ENCODE measurements around the gene UTP18.

The UTP18 gene

DNA sequence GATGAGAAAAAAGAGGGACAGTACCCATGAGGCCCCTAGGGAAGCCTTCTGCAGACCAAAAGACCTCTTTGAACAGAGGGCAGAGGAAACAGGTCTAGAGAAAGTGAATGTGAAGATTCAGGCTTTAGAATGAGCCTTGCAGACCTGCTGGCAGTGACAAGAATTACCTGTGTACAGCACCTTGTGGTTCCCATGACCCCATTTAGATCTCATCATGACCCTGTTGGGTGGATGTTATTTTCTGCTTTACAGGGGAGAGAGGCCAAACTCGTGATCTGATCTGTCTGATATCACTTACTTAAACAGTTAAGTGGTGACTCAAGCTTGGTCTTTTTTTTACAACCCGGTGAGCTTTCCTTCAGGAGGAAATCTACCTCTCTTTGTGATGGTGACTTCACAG lies 81.9 kb downstream of the UTP18 start:
- Histone ChIP-seq H3K9me2 (replicated peaks; ENCODE audit: low read depth, low read length) (no peaks in the 10 kb centered on the region), H3K4me3 (ENCODE audit: low read length, poor library complexity, severe bottlenecking) (no peak overlapping the region), H3K36me3 (ENCODE audit: insufficient read depth, low read length) (no peaks in the 10 kb centered on the region), H3K9me3 (ENCODE audit: insufficient read depth, low read depth, low read length) (no peaks in the 10 kb centered on the region), H3K9ac (ENCODE audit: low read depth, low read length, poor library complexity, severe bottlenecking) (no peak overlapping the region), H3K27me3 (ENCODE audit: insufficient read depth, low read length, poor library complexity, severe bottlenecking) (no peaks in the 10 kb centered on the region), H3K4me2 (ENCODE audit: low read depth, low read length, poor library complexity, severe bottlenecking) (no peak overlapping the region), H2AFZ (ENCODE audit: low read length) (no peak overlapping the region), H4K20me1 (ENCODE audit: insufficient read depth, low read length, poor library complexity, severe bottlenecking) (no peaks in the 10 kb centered on the region), H3K4me1 (ENCODE audit: insufficient read depth, low read length, poor library complexity, severe bottlenecking) (no peaks in the 10 kb centered on the region), H3F3A (ENCODE audit: low read depth) (no peaks in the 10 kb centered on the region), H3K79me2 (ENCODE audit: insufficient read depth, low read length) (no peaks in the 10 kb centered on the region)
- TF ChIP-seq CTCF (conservative IDR thresholded peaks at IDR 0.05; ENCODE audit: low read length) (no peak), EZH2phosphoT487 (IDR thresholded peaks at IDR 0.05; ENCODE audit: borderline replicate concordance) (no peak)

DNA sequence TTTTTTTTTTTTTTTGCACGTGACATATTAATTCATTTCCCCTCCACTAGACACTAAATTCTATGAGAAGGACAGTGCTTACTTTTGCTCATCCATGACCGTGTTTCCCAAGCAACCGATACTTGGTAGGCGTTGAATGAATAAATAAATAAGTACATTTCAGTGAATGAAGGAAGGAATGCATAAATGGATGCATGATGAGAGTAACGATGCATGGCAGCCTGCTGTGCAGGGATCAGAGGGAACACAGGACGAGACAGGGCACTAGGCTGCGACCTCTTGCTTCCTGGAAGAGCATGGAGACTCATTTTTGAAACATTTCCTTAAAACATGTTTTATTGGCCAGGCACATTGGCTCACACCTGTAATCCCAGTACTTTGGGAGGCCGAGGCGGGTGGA lies 84.2 kb downstream of the UTP18 start:
- Histone ChIP-seq H3K36me3 (ENCODE audit: insufficient read depth, low read length) (no peaks in the 10 kb centered on the region), H4K20me1 (ENCODE audit: insufficient read depth, low read length, poor library complexity, severe bottlenecking) (no peaks in the 10 kb centered on the region), H3K9me2 (replicated peaks; ENCODE audit: low read depth, low read length) (no peaks in the 10 kb centered on the region), H3K27me3 (ENCODE audit: insufficient read depth, low read length, poor library complexity, severe bottlenecking) (no peaks in the 10 kb centered on the region), H3K4me3 (ENCODE audit: low read length, poor library complexity, severe bottlenecking) (no peak overlapping the region), H3K79me2 (ENCODE audit: insufficient read depth, low read length) (no peaks in the 10 kb centered on the region), H3F3A (ENCODE audit: low read depth) (no peaks in the 10 kb centered on the region), H3K4me1 (ENCODE audit: insufficient read depth, low read length, poor library complexity, severe bottlenecking) (no peaks in the 10 kb centered on the region), H3K9me3 (ENCODE audit: insufficient read depth, low read depth, low read length) (no peaks in the 10 kb centered on the region), H3K9ac (ENCODE audit: low read depth, low read length, poor library complexity, severe bottlenecking) (no peak overlapping the region), H3K4me2 (ENCODE audit: low read depth, low read length, poor library complexity, severe bottlenecking) (no peak overlapping the region), H2AFZ (ENCODE audit: low read length) (no peak overlapping the region)
- TF ChIP-seq EZH2phosphoT487 (IDR thresholded peaks at IDR 0.05; ENCODE audit: borderline replicate concordance) (no peak), CTCF (conservative IDR thresholded peaks at IDR 0.05; ENCODE audit: low read length) (no peak)

GRCh38 chr17:51346218-51346982 lies 86.1 kb downstream of the UTP18 start:
- Histone ChIP-seq H3K9me3 (ENCODE audit: insufficient read depth, low read depth, low read length) (no peaks in the 10 kb centered on the region), H3K4me3 (ENCODE audit: low read length, poor library complexity, severe bottlenecking) (no peak overlapping the region), H3F3A (ENCODE audit: low read depth) (no peaks in the 10 kb centered on the region), H3K27me3 (ENCODE audit: insufficient read depth, low read length, poor library complexity, severe bottlenecking) (no peaks in the 10 kb centered on the region), H3K9ac (ENCODE audit: low read depth, low read length, poor library complexity, severe bottlenecking) (no peak overlapping the region), H4K20me1 (ENCODE audit: insufficient read depth, low read length, poor library complexity, severe bottlenecking) (no peaks in the 10 kb centered on the region), H2AFZ (ENCODE audit: low read length) (no peak overlapping the region), H3K4me2 (ENCODE audit: low read depth, low read length, poor library complexity, severe bottlenecking) (no peak overlapping the region), H3K36me3 (ENCODE audit: insufficient read depth, low read length) (no peaks in the 10 kb centered on the region), H3K4me1 (ENCODE audit: insufficient read depth, low read length, poor library complexity, severe bottlenecking) (no peaks in the 10 kb centered on the region), H3K9me2 (replicated peaks; ENCODE audit: low read depth, low read length) (no peaks in the 10 kb centered on the region), H3K79me2 (ENCODE audit: insufficient read depth, low read length) (no peaks in the 10 kb centered on the region)
- TF ChIP-seq EZH2phosphoT487 (IDR thresholded peaks at IDR 0.05; ENCODE audit: borderline replicate concordance) (no peak), CTCF (conservative IDR thresholded peaks at IDR 0.05; ENCODE audit: low read length) (no peak)
